ENCODE measurements around the gene PLXNA2.

GRCh38 chr1:208179961-208180409 lies 64.2 kb downstream of the PLXNA2 start:
- TF ChIP-seq TAF1 (IDR thresholded peaks at IDR 0.05; ENCODE audit: borderline replicate concordance, insufficient read depth, low read length) (no peak), POLR2AphosphoS5 (IDR thresholded peaks at IDR 0.05; ENCODE audit: low read depth, low read length) (no peak)
- TF ChIP-seq, protein P1, sequence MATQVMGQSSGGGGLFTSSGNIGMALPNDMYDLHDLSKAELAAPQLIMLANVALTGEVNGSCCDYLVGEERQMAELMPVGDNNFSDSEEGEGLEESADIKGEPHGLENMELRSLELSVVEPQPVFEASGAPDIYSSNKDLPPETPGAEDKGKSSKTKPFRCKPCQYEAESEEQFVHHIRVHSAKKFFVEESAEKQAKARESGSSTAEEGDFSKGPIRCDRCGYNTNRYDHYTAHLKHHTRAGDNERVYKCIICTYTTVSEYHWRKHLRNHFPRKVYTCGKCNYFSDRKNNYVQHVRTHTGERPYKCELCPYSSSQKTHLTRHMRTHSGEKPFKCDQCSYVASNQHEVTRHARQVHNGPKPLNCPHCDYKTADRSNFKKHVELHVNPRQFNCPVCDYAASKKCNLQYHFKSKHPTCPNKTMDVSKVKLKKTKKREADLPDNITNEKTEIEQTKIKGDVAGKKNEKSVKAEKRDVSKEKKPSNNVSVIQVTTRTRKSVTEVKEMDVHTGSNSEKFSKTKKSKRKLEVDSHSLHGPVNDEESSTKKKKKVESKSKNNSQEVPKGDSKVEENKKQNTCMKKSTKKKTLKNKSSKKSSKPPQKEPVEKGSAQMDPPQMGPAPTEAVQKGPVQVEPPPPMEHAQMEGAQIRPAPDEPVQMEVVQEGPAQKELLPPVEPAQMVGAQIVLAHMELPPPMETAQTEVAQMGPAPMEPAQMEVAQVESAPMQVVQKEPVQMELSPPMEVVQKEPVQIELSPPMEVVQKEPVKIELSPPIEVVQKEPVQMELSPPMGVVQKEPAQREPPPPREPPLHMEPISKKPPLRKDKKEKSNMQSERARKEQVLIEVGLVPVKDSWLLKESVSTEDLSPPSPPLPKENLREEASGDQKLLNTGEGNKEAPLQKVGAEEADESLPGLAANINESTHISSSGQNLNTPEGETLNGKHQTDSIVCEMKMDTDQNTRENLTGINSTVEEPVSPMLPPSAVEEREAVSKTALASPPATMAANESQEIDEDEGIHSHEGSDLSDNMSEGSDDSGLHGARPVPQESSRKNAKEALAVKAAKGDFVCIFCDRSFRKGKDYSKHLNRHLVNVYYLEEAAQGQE (IDR thresholded peaks at IDR 0.05; ENCODE audit: insufficient read depth in 1 of 2, low read depth in 2 of 2, low read length in 2 of 2): no peak
